Measurements from ENCODE around the gene DDX6.

Gene DDX6

DNA sequence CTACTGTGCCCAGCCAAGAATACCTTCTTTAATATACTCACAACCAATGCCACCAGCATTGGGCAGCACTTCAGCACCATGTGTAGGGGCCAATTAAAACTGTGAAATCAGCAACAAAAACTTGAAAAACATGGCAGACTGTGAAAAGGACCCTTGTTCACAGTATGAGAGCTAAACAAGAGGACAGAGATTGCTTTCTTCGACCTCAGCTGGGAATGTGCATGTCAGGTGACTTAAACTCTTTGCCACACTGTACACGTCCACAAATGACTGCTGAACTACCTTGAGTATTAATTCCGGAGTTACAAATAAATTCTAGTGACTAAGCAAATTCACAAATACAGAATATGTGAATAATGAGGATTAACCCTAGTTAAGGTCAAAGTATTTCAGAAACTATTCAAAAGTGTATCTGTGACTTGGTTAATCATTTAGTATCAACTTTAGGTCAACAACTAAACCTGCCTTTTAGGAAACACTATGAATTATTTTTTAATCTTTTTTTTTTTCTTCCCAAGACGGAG lies 33.0 kb downstream of the DDX6 start:
- TF ChIP-seq CTCF (IDR thresholded peaks at IDR 0.05; ENCODE audit: borderline replicate concordance, extremely low read depth, low read length, poor library complexity, severe bottlenecking) (no peak), EZH2 (IDR thresholded peaks at IDR 0.05; ENCODE audit: borderline replicate concordance, low read depth, low read length, severe bottlenecking) (no peak)
- ATAC-seq (ENCODE audit: insufficient read depth, low read depth): no peak

DNA sequence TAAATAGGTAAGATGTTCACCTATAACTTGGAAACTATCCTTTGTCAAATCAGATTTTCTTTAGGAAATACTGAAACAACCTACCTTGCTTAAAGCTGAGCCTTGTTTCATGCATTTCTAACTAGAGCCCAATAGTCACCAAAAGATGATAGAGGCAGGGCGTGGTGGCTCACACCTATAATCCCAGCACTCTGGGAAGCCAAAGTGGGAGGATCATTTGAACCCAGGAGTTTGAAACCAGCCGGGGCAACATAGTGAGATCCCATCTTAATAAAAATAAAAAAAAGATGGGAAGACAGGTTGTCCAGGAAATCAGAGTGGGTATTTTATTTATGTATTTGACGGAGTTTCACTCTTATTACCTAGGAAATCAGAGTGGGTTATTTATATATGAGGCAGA lies 38.3 kb downstream of the DDX6 start:
- DNase-seq (no peak), ATAC-seq (ENCODE audit: insufficient read depth, low read depth) (no peak)
- Histone ChIP-seq H4K20me1 (ENCODE audit: insufficient read depth, low read length) (peaks cover 11% of the 10 kb centered on the region; the same call in 1 of the 2 replicates), H3K4me2 (ENCODE audit: insufficient read depth, low read length) (no peak overlapping the region), H3K4me1 (ENCODE audit: insufficient read depth, low read length) (no peaks in the 10 kb centered on the region), H3K4me3 (ENCODE audit: low read depth in 1 of 2, low read length in 2 of 2) (no peak overlapping the region), H3K79me2 (ENCODE audit: insufficient read depth, low read length) (no peaks in the 10 kb centered on the region), H3K27me3 (ENCODE audit: insufficient read depth, low read length, poor library complexity) (no peaks in the 10 kb centered on the region), H2AFZ (ENCODE audit: low read depth, low read length) (no peak overlapping the region), H3K27ac (ENCODE audit: low read length) (no peak overlapping the region), H3K9ac (ENCODE audit: low read depth, low read length) (no peak overlapping the region), H3K9me3 (ENCODE audit: insufficient read depth, low read length, severe bottlenecking) (no peaks in the 10 kb centered on the region), H3K36me3 (ENCODE audit: insufficient read depth, low read length) (peaks cover 86% of the 10 kb centered on the region)
- TF ChIP-seq EZH2 (IDR thresholded peaks at IDR 0.05; ENCODE audit: borderline replicate concordance, low read depth, low read length, severe bottlenecking) (no peak), CTCF (IDR thresholded peaks at IDR 0.05; ENCODE audit: borderline replicate concordance, extremely low read depth, low read length, poor library complexity, severe bottlenecking) (no peak)

More for the DNA sequence above, 33.0 kb downstream of the DDX6 start:
- Histone ChIP-seq H3K79me2 (ENCODE audit: insufficient read depth, low read length) (peaks cover 30% of the 10 kb centered on the region), H3K4me1 (ENCODE audit: insufficient read depth, low read length) (no peaks in the 10 kb centered on the region), H3K4me2 (ENCODE audit: insufficient read depth, low read length) (no peak overlapping the region), H2AFZ (ENCODE audit: low read depth, low read length) (no peak overlapping the region), H3K4me3 (ENCODE audit: low read depth in 1 of 2, low read length in 2 of 2) (no peak overlapping the region), H3K9ac (ENCODE audit: low read depth, low read length) (no peak overlapping the region), H3K27ac (ENCODE audit: low read length) (no peak overlapping the region), H3K36me3 (ENCODE audit: insufficient read depth, low read length) (peaks cover 98% of the 10 kb centered on the region), H4K20me1 (ENCODE audit: insufficient read depth, low read length) (peaks cover 12% of the 10 kb centered on the region; the same call in 1 of the 2 replicates), H3K27me3 (ENCODE audit: insufficient read depth, low read length, poor library complexity) (no peaks in the 10 kb centered on the region), H3K9me3 (ENCODE audit: insufficient read depth, low read length, severe bottlenecking) (no peaks in the 10 kb centered on the region)
- DNase-seq: no peak

DNA sequence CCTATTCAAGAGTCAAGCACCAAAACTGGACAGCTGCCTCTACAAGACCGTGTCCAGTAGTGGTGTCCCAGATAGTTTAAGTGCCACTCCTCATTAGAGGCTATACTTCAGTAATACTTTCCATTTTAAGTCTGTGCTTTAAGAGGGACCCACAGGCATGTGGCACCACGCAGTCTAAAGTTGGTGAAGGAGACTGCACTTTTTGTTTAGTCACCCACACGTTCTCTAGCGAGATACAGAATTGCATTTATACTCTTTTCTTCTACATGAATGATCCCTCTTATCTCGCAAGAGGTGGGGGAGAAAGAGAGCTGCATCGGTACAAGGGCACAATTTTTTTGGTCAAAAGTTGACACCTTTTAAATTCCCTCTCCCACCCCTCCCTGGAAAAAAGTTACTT lies 41.5 kb downstream of the DDX6 start:
- H3K9ac ChIP-seq (ENCODE audit: low read depth, low read length): no peak overlapping the region
- DNase-seq: no peak
- no peak overlapping the region for H2AFZ ChIP-seq (ENCODE audit: low read depth, low read length)
- H3K4me1 ChIP-seq (ENCODE audit: insufficient read depth, low read length): no peaks in the 10 kb centered on the region
- no peak overlapping the region for H3K4me3 ChIP-seq (ENCODE audit: low read depth in 1 of 2, low read length in 2 of 2)
- H3K27me3 ChIP-seq (ENCODE audit: insufficient read depth, low read length, poor library complexity): no peaks in the 10 kb centered on the region
- H4K20me1 ChIP-seq (ENCODE audit: insufficient read depth, low read length): peaks cover 13% of the 10 kb centered on the region; the same call in 1 of the 2 replicates
- no peak for ATAC-seq (ENCODE audit: insufficient read depth, low read depth)
- no peak overlapping the region for H3K4me2 ChIP-seq (ENCODE audit: insufficient read depth, low read length)
- no peaks in the 10 kb centered on the region for H3K79me2 ChIP-seq (ENCODE audit: insufficient read depth, low read length)
- TF ChIP-seq EZH2 (IDR thresholded peaks at IDR 0.05; ENCODE audit: borderline replicate concordance, low read depth, low read length, severe bottlenecking): no peak
- TF ChIP-seq CTCF (IDR thresholded peaks at IDR 0.05; ENCODE audit: borderline replicate concordance, extremely low read depth, low read length, poor library complexity, severe bottlenecking): no peak
- H3K36me3 ChIP-seq (ENCODE audit: insufficient read depth, low read length): peaks cover 54% of the 10 kb centered on the region
- H3K27ac ChIP-seq (ENCODE audit: low read length): no peak overlapping the region
- no peaks in the 10 kb centered on the region for H3K9me3 ChIP-seq (ENCODE audit: insufficient read depth, low read length, severe bottlenecking)

All from DND-41 (cell line).